WI38 (cell line): Measurements from ENCODE around the gene PPARG.

Experiments
- H3K4me3 ChIP-seq: 2 replicates; pipeline ENCODE4 v1.5.1; 2011; ENCODE audit warnings: low read depth, mild to moderate bottlenecking, control low read depth, low read length
- TF ChIP-seq, protein P1 (sequence below): IDR thresholded peaks from 2 replicates; pipeline ENCODE4 v1.5.1; 2012; ENCODE audit warnings: low read depth, mild to moderate bottlenecking, control low read depth, low read length

PPARG gene

DNA sequence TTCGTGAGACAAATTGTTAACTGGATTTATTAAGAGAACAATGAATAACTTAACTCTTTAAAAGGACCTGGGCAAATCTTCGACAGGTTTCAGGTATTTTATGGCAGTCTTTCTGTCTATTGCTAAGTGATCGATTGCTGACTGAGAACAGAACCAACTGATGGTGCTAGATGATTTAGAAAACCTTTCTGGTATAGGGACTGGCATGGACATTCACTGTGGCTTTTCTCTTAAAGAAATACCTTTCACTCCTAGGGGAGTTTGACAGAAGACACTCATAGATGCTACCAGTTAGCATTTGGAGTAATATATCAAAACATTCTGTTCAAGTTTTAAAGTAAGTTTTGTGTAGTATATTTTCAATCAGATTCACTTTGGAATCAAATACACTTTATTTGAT, 654 bp downstream of the PPARG start:
- TF ChIP-seq, protein P1, sequence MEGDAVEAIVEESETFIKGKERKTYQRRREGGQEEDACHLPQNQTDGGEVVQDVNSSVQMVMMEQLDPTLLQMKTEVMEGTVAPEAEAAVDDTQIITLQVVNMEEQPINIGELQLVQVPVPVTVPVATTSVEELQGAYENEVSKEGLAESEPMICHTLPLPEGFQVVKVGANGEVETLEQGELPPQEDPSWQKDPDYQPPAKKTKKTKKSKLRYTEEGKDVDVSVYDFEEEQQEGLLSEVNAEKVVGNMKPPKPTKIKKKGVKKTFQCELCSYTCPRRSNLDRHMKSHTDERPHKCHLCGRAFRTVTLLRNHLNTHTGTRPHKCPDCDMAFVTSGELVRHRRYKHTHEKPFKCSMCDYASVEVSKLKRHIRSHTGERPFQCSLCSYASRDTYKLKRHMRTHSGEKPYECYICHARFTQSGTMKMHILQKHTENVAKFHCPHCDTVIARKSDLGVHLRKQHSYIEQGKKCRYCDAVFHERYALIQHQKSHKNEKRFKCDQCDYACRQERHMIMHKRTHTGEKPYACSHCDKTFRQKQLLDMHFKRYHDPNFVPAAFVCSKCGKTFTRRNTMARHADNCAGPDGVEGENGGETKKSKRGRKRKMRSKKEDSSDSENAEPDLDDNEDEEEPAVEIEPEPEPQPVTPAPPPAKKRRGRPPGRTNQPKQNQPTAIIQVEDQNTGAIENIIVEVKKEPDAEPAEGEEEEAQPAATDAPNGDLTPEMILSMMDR, result no peak
- H3K4me3 ChIP-seq, result peak overlapping the region; percentile 90

DNA sequence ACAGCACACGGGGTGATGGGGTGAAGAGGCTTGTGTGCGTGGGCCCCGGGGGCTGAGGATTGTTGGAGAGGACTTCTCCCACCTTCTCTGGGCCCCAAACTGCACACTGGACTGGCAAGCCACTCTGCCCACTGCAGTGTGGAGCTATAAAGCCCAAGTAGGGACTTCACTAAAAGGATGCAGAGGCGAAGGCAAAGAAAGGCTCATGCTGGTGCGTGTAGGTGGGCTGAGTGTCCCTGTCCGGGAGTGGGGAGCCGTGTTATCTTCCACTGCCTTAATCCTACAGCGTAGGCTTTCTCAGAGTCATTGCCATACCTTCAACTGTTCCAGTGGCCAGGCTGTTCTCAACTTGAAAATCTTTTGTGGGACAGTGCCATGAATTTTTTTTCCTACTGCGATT, 3.9 kb downstream of the PPARG start:
- TF ChIP-seq, protein P1, result no peak
- H3K4me3 ChIP-seq, result no peak overlapping the region

DNA sequence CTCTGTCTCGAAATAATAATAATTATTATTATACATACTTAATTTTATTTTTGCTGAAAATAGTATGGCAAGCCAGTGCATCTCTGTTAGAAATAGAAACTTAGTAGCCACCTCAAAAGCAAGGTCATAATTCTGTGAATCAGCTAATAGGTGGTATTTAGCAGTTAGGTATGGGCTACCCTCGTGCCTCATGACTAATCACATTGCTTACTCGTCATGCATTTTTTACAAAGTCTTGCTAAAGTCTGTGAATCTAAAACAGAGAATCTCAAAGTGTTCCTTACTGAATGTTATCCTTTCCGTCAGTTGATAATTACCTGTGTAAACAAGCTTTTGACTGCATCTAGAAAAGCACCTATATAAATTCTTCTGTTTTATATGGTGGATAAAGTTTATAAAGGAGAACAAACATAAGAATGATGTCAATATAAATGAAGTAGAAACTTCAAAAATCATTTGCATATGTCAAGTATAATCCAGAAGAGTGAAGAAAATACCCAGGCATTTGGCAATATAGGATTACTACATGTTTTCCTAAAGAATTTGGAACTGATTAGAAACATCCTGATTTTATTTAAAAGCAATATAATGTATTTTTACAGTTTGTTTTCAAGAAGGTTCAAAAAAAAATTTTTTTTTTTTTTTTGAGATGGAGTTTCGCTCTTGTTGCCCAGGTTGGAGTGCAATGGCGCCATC, 6.2 kb downstream of the PPARG start:
- H3K4me3 ChIP-seq, result no peak overlapping the region
- TF ChIP-seq, protein P1, result no peak

DNA sequence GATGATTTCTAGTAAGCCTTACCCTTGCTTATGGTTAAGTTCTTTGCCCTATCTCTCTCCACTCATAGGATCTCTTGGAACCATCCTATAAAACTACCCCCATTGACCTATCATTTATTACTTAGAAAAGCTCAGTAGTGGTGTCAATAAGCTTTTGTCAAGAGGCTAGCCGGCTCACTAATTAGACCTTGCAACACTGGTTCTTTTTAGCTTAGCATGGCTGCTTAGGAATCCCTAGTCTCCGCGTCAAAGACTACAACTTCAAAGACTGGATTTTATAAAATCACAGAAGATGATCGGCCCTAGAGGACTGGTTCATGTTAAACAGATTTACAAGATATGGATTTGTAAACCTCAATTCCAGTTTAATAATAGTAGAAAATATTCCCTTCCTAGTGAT, 7.6 kb downstream of the PPARG start:
- TF ChIP-seq, protein P1, result no peak
- no peak overlapping the region for H3K4me3 ChIP-seq

DNA sequence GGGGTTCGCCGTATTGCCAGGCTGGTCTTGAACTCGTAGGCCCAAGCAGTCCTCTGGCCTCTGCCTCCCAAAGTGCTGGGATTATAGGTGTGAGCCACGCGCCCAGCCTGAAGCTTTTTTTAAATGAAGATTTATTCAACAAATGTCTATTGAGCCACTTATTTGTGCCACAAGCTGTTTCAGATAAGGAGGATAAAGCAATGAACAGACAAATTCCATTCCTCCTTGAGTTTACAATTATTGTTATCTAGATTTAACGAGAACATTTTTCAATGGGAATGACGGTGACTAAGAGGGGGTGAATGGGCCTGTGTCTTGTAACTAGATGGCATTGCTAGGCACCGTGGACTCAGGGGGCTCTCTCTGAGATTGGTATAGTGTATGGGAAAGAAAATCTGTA, 10.2 kb downstream of the PPARG start:
- no peak overlapping the region for H3K4me3 ChIP-seq
- TF ChIP-seq, protein P1, result no peak

DNA sequence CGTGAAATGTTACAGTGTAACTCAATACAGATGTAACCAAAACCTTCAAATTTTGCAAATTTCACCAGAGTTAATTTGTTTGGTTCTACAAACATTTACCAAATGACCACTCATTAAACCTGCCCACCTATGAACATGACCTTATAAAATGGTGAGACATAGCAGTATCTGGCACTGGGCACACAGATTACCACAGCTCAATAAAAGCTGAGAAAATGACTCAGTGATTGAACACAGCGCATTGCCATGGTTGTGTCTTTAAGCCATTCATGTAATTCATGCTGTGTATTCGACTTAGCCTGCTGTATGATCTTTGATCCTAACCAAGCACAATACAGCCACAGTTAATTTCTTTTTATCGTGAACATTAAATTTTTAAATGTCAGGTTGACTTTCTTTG, 11.3 kb downstream of the PPARG start:
- no peak overlapping the region for H3K4me3 ChIP-seq
- TF ChIP-seq, protein P1, result no peak

DNA sequence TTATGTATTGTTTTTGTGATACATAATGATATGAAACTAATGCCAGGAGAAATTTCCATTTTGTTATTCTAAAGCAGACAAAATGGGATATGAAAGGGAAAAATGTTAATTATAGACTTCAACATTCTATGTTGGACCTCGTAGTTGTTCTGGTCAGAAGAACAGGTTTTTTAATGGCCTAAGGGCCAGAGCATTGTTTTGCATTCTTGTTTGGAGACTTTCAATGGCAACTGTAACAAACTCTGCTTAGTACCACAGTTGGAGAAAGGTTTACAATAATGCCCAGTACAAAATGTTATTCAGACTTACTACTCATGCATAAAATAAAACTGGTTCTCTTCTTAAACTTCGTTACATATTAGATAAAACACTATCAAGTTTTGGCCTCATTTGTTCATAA, 12.2 kb downstream of the PPARG start:
- TF ChIP-seq, protein P1, result no peak

More for the DNA sequence above, 12.2 kb downstream of the PPARG start:
- no peak overlapping the region for H3K4me3 ChIP-seq
